Mammary epithelial cell (primary cell): ENCODE results near the gene TMEM125.

Experiments
- CTCF ChIP-seq, 2 donors: IDR thresholded peaks in 1 of 2; conservative IDR thresholded peaks in 1 of 2; 2 replicates each; pipeline ENCODE4 v1.5.1; 2011 to 2012; ENCODE audit warnings: inconsistent platforms in 2 of 2, low read length in 2 of 2, mild to moderate bottlenecking in 2 of 2, control low read depth in 1 of 2, low read depth in 1 of 2; ENCODE audit not compliant: insufficient read depth in 1 of 2; ENCODE audit errors: extremely low read depth in 1 of 2
- EZH2 ChIP-seq: IDR thresholded peaks from 2 replicates; pipeline ENCODE4 v1.6.1; 2012; ENCODE audit warnings: low read length, inconsistent platforms, borderline replicate concordance

- no peak for TF ChIP-seq CTCF (conservative IDR thresholded peaks at IDR 0.05 in 1 of 2, IDR thresholded peaks at IDR 0.05 in 1 of 2; ENCODE audit: extremely low read depth in 1 of 2, insufficient read depth in 1 of 2, low read depth in 1 of 2, low read length in 2 of 2)
- TF ChIP-seq EZH2 = no peak
These were observed 34.7 kb upstream of the TMEM125 start for GRCh38 chr1:43235040-43235439.
